ENCODE measurements around the gene SC5D.

DNA sequence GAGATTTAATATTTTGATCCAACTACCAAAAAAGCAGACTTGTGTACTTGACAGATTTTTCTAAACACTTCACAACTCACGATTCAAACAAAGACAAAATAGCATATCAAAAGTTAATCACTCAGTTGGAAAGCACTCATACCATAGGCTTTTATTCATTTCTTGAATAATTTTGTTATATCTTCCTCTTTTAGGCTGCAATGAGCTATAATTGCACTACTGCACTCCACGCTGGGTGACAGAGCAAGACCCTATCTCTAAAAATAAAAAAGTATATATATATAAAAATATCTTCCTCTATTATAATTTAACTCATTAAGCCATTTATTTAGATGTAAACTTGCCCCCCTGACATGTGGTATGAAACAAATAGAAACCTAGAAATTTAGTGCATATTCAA lies 19.9 kb downstream of the SC5D start:
- TF ChIP-seq, protein P1, sequence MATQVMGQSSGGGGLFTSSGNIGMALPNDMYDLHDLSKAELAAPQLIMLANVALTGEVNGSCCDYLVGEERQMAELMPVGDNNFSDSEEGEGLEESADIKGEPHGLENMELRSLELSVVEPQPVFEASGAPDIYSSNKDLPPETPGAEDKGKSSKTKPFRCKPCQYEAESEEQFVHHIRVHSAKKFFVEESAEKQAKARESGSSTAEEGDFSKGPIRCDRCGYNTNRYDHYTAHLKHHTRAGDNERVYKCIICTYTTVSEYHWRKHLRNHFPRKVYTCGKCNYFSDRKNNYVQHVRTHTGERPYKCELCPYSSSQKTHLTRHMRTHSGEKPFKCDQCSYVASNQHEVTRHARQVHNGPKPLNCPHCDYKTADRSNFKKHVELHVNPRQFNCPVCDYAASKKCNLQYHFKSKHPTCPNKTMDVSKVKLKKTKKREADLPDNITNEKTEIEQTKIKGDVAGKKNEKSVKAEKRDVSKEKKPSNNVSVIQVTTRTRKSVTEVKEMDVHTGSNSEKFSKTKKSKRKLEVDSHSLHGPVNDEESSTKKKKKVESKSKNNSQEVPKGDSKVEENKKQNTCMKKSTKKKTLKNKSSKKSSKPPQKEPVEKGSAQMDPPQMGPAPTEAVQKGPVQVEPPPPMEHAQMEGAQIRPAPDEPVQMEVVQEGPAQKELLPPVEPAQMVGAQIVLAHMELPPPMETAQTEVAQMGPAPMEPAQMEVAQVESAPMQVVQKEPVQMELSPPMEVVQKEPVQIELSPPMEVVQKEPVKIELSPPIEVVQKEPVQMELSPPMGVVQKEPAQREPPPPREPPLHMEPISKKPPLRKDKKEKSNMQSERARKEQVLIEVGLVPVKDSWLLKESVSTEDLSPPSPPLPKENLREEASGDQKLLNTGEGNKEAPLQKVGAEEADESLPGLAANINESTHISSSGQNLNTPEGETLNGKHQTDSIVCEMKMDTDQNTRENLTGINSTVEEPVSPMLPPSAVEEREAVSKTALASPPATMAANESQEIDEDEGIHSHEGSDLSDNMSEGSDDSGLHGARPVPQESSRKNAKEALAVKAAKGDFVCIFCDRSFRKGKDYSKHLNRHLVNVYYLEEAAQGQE (IDR thresholded peaks at IDR 0.05; ENCODE audit: insufficient read depth in 1 of 2, low read depth in 2 of 2, low read length in 2 of 2) = no peak
- TF ChIP-seq SIN3A (IDR thresholded peaks at IDR 0.05; ENCODE audit: borderline replicate concordance, insufficient read depth, low read length) = no peak
- no peak for TF ChIP-seq FOXP2 (optimal IDR thresholded peaks at IDR 0.05; ENCODE audit: borderline replicate concordance, extremely low read depth, extremely low read length, insufficient read depth)
